ENCODE measurements around the gene IDH3A. TPM values are rescaled to one million over a fixed set of nuclear protein-coding genes. Genes with fewer than 3 reads are reported as not detected.

The IDH3A gene
- total RNA-seq, 2 donors from 2014 or later, result 50.9 to 138 TPM

DNA sequence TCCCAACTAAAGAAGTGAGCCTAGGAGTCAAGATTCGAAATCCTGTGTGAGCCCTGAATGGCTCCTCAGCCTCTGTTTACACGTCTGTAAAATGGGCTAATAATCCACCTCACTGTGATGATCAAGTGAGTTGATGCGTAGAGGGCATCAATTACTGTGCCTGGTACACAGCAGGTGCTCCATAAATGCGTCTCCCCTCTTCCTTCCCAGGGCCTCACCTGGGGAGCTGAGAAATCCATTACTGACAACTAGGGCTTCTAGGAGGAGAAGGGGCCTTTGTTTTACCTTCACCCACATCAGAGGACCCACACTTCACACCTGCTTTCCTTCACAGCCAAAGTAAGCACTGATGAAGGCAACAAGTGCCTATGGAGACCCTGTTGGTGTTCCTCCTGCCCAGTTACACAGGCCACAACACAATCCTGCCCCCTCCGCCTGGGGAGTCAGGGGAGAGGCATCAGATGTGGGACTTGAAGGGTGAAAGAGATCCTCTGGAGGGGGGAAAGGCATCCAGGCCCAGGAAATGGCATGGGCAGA is 19.3 kb upstream of the IDH3A start:
- Histone ChIP-seq H3K27me3 (replicated peaks; ENCODE audit: insufficient read depth) (no peaks in the 10 kb centered on the region), H3K4me1 (ENCODE audit: control insufficient read depth in 1 of 2, low read depth in 2 of 2) (peaks cover 9 to 17% of the 10 kb centered on the region in 2 donors), H3K9me3 (no peaks in the 10 kb centered on the region), H3K36me3 (no peaks in the 10 kb centered on the region), H3K27ac (peak overlapping the region in 1 of 2 donors; percentile 63), H3K4me3 (no peak overlapping the region)
- TF ChIP-seq, protein P1, sequence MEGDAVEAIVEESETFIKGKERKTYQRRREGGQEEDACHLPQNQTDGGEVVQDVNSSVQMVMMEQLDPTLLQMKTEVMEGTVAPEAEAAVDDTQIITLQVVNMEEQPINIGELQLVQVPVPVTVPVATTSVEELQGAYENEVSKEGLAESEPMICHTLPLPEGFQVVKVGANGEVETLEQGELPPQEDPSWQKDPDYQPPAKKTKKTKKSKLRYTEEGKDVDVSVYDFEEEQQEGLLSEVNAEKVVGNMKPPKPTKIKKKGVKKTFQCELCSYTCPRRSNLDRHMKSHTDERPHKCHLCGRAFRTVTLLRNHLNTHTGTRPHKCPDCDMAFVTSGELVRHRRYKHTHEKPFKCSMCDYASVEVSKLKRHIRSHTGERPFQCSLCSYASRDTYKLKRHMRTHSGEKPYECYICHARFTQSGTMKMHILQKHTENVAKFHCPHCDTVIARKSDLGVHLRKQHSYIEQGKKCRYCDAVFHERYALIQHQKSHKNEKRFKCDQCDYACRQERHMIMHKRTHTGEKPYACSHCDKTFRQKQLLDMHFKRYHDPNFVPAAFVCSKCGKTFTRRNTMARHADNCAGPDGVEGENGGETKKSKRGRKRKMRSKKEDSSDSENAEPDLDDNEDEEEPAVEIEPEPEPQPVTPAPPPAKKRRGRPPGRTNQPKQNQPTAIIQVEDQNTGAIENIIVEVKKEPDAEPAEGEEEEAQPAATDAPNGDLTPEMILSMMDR (IDR thresholded peaks at IDR 0.05), result no peak
- ATAC-seq (ENCODE audit: insufficient number of reproducible peaks, low FRiP score, low read depth) (no peak), DNase-seq (ENCODE audit: low spot score) (no peak)

GRCh38 chr15:78130466-78131294 is 18.5 kb upstream of the IDH3A start:
- no peak for DNase-seq (ENCODE audit: low spot score)
- Histone ChIP-seq H3K4me3 (peak overlapping the region; percentile 77), H3K4me1 (ENCODE audit: control insufficient read depth in 1 of 2, low read depth in 2 of 2) (peaks cover 9 to 17% of the 10 kb centered on the region in 2 donors), H3K9me3 (no peaks in the 10 kb centered on the region), H3K36me3 (no peaks in the 10 kb centered on the region), H3K27me3 (replicated peaks; ENCODE audit: insufficient read depth) (no peaks in the 10 kb centered on the region), H3K27ac (peak overlapping the region; percentile 24 to 63)
- TF ChIP-seq, protein P1 (IDR thresholded peaks at IDR 0.05), result no peak
- ATAC-seq (ENCODE audit: insufficient number of reproducible peaks, low FRiP score, low read depth), result no peak

DNA sequence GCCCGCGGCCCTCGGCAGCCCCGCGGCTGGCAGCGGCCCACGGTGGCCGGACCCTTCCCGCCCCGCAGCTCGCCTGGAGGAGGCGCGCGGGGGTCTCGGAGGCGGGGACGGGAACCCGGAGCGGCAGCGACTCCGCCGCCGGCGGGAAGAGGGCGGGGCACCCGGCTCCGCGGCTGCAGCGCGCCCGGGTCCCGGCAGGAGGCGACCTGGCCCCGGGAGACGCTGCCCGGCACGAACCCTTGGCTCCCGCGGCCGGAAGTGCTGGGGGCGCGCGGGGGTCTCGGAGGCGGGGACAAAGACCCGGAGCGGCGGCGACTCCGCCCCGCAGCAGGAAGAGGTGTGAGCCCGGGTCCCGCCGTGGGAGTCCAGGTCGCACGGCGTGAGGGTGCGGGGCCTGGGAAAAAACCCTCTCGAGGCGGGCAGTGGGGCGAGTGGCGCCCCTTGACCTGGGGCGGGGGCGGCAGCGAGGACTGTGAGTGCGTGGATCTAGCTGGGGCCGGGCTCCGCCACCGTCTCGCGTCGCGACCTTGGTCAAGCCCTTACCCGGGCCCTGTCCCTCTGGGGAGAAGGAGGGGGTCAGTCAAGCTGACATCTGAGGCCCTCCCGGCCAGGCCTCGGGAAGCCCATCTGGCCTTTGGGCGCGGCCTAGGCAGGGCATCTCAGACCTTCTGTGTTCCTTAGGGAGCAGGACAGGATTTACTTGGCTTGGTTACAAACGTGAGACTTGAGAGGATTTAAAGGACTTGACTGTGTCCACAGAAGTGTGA is 17.7 kb upstream of the IDH3A start, which contains the start of gene CIB2:
Gene CIB2 (minus strand): TSS at position 151 of the 767 bp plus-strand sequence. CDS start 230 bp downstream, outside the sequence.
- Histone ChIP-seq H3K27ac (peak within 1 kb of the TSS; percentile 61 to 63), H3K36me3 (no peaks in the 10 kb centered on the region), H3K9me3 (no peaks in the 10 kb centered on the region), H3K4me1 (ENCODE audit: control insufficient read depth in 1 of 2, low read depth in 2 of 2) (peaks cover 9 to 17% of the 10 kb centered on the region in 2 donors), H3K27me3 (replicated peaks; ENCODE audit: insufficient read depth) (no peaks in the 10 kb centered on the region), H3K4me3 (peak within 1 kb of the TSS; percentile 77)
- TF ChIP-seq, protein P1 (IDR thresholded peaks at IDR 0.05), result peak; percentile 76
- peak; percentile 79 for ATAC-seq (ENCODE audit: insufficient number of reproducible peaks, low FRiP score, low read depth)
- DNase-seq (ENCODE audit: low spot score), result no peak

DNA sequence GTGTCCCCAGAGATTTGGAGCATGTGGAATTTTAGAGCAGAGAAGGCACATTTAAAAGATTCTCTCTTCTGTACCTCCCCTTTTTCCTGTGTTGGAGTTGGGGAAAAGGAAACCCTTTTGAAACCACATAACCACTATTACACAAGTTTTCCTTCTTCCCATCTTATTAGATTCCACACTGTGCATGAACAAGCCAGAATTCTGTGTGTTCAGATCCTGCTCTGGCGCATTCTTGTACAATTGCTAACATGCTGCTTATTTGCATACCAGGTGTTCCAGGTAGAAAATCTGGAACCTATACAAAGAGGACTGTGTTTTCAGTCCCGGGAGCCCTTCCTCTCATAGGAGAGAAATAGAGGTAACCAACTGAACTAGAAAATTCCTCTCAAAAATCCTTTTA is 15.4 kb upstream of the IDH3A start:
- no peak overlapping the region for H3K27ac ChIP-seq
- no peaks in the 10 kb centered on the region for H3K9me3 ChIP-seq
- TF ChIP-seq, protein P1 (IDR thresholded peaks at IDR 0.05), result no peak
- no peak for ATAC-seq (ENCODE audit: insufficient number of reproducible peaks, low FRiP score, low read depth)
- no peak for DNase-seq (ENCODE audit: low spot score)
- H3K4me1 ChIP-seq (ENCODE audit: control insufficient read depth in 1 of 2, low read depth in 2 of 2), result peaks cover 9 to 17% of the 10 kb centered on the region in 2 donors
- no peak overlapping the region for H3K4me3 ChIP-seq
- H3K36me3 ChIP-seq, result no peaks in the 10 kb centered on the region
- H3K27me3 ChIP-seq (replicated peaks; ENCODE audit: insufficient read depth), result no peaks in the 10 kb centered on the region

GRCh38 chr15:78139578-78139977 is 9.6 kb upstream of the IDH3A start:
- Histone ChIP-seq H3K36me3 (no peaks in the 10 kb centered on the region), H3K27ac (no peak overlapping the region), H3K4me1 (ENCODE audit: control insufficient read depth in 1 of 2, low read depth in 2 of 2) (no peaks in the 10 kb centered on the region), H3K27me3 (replicated peaks; ENCODE audit: insufficient read depth) (no peaks in the 10 kb centered on the region), H3K4me3 (no peak overlapping the region), H3K9me3 (no peaks in the 10 kb centered on the region)
- DNase-seq (ENCODE audit: low spot score) (no peak), ATAC-seq (ENCODE audit: insufficient number of reproducible peaks, low FRiP score, low read depth) (no peak)
- TF ChIP-seq, protein P1 (IDR thresholded peaks at IDR 0.05), result no peak
